ENCODE measurements around the gene CDKL5.

- no peak for TF ChIP-seq CTCF (IDR thresholded peaks at IDR 0.05; ENCODE audit: insufficient read depth, low read depth, low read length)
- TF ChIP-seq EZH2 (IDR thresholded peaks at IDR 0.05; ENCODE audit: insufficient read depth, low read length): no peak
Observed at GRCh38 chrX:18687856-18688495, 262.6 kb downstream of the CDKL5 start.
